ENCODE results near the gene DTD1.

DNA sequence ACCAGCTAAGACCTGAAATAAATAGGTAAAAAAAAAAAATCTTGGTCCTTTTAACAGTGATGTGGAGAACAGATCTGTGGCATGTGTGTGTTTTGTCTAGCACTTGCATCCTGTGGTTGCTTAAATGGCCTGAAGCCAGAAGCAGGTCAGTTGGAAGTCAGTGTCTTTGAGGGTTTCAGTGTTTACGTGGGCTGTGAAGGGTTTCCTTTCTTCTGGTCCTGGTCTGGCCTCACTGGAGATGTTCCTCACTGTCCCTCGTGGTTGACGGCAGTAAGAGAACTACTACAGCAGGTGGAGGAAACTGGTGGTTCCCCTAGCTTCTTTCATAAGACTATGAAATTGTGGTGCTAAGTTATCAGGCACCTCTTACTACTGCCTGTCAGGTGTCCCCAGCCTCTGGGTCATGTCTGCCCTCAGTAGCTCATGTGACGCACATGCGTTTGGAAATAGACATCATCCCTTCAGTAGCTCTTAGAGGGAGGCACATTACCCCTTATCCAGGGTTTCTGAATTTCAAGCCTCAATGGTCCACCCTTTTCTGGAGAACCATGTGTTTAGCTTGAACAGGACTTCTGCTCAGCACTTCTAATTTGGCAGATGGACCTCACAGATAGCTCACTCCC is 166.3 kb downstream of the DTD1 start:
- TF ChIP-seq EZH2 (IDR thresholded peaks at IDR 0.05; ENCODE audit: low read depth) = no peak
- TF ChIP-seq, protein P1, sequence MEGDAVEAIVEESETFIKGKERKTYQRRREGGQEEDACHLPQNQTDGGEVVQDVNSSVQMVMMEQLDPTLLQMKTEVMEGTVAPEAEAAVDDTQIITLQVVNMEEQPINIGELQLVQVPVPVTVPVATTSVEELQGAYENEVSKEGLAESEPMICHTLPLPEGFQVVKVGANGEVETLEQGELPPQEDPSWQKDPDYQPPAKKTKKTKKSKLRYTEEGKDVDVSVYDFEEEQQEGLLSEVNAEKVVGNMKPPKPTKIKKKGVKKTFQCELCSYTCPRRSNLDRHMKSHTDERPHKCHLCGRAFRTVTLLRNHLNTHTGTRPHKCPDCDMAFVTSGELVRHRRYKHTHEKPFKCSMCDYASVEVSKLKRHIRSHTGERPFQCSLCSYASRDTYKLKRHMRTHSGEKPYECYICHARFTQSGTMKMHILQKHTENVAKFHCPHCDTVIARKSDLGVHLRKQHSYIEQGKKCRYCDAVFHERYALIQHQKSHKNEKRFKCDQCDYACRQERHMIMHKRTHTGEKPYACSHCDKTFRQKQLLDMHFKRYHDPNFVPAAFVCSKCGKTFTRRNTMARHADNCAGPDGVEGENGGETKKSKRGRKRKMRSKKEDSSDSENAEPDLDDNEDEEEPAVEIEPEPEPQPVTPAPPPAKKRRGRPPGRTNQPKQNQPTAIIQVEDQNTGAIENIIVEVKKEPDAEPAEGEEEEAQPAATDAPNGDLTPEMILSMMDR (conservative IDR thresholded peaks at IDR 0.05) = no peak

Data from PC-9 (cell line).